Ovary (tissue), 3 donors: Measurements from ENCODE around the gene TBC1D19.

ENCODE experiments used
- CTCF ChIP-seq, 3 donors: fragments of 450-650 bp in 2 of 3; fragments of 200-600 bp in 1 of 3; IDR thresholded peaks; one replicate each; pipeline versions ENCODE4 v1.5.1 to v1.8.0; 2016 to 2022; ENCODE audit warnings: antibody characterized with exemption in 3 of 3, mild to moderate bottlenecking in 1 of 3
- EP300 ChIP-seq: sonication (generic); formaldehyde crosslinking; IDR thresholded peaks from one replicate; pipeline ENCODE4 v1.6.1; 2017; ENCODE audit warnings: antibody characterized with exemption
- POLR2A ChIP-seq: fragments of 450-650 bp; IDR thresholded peaks from one replicate; pipeline ENCODE4 v1.6.1; 2017; ENCODE audit warnings: antibody characterized with exemption, mild to moderate bottlenecking, moderate library complexity
- donor health status: DM: no; HTN: no; CAD: no.

- TF ChIP-seq EP300, result no peak
- TF ChIP-seq POLR2A, result no peak
- no peak for TF ChIP-seq CTCF (IDR thresholded peaks at IDR 0.05)
Observed at GRCh38 chr4:26762650-26763049, 178.8 kb downstream of the TBC1D19 start.
